ENCODE data around the gene ACSM3.

The ACSM3 gene

DNA sequence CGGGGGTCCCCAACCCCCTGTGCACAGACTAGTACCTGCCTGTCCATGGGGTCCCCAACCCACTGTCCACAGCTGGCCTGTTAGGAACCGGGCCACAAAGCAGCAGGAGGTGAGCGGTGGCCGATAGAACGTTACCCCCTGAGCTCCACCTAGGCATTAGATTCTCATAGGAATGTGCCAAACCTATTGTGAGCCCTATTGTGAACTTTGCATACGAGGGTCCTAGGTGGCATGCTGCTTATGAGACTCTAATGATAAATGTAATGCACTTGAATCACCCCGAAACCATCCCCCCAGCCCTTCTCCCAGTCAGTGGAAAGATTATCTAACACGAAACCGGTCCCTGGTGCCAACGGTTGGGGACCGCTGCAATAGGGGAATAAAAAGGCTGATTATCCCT lies 44.0 kb downstream of the ACSM3 start:
- no peak for DNase-seq

DNA sequence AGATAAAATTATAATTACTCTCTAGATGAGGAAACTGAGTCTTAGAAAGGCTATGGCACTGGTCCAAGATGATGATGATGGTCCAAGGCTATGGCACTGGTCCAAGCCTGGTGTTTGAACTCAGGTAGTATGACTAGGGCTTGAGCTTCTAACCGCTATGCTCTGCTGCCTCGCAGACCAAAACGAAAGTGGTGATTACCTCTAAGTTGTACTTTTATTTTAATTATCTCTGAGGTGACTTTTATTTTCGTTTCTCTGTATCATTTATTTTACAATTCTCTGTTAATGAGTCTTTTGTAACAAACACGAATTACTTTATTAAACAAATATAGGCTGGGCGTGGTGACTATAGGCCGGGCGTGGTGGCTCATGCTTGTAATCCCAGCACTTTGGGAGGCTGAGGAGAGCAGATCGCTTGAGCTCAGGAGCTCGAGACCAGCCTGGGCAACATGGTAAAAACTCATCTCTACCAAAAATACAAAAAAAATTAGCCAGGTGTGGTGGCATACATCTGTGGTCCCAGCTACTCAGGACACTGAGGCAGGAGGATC lies 48.1 kb downstream of the ACSM3 start:
- no peak for DNase-seq

DNA sequence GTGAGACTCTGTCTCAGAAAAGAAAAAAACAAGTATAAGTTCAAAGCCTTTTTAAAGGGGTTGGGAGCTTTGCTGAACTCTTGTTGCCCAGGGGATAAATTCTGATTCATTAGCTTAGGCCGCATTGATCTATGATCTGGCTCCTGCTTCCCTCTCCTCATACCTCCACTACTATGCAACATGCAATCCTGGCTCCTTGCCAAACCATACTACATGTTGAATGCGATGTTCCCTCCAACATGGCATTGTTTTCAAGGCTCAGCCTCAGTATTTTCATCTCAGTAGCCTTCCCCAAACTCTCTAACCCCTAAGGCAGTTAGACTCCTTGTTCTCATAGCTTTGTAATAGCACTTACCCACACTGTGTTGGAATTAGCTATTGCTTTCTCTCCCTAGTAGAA lies 48.7 kb downstream of the ACSM3 start:
- no peak for DNase-seq

DNA sequence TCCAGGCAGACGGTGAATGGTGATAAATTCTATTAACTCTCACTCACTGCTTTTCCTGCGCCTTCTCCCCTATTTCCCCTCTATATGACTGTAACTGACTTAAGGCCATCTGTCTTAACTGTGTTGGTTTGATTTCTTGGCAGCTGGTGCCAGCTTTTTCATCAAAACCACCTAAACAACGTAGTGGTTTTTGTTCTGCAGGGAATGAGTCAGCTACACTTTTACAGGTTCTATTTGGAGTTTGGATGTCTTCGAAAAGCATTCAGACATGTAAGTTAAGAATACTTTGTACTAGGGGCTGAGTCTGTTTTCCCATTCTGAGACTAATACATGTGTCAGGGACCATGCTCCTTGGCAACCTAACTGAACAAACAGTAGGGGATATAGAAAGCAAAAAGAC lies 51.0 kb downstream of the ACSM3 start:
- DNase-seq: no peak

DNA sequence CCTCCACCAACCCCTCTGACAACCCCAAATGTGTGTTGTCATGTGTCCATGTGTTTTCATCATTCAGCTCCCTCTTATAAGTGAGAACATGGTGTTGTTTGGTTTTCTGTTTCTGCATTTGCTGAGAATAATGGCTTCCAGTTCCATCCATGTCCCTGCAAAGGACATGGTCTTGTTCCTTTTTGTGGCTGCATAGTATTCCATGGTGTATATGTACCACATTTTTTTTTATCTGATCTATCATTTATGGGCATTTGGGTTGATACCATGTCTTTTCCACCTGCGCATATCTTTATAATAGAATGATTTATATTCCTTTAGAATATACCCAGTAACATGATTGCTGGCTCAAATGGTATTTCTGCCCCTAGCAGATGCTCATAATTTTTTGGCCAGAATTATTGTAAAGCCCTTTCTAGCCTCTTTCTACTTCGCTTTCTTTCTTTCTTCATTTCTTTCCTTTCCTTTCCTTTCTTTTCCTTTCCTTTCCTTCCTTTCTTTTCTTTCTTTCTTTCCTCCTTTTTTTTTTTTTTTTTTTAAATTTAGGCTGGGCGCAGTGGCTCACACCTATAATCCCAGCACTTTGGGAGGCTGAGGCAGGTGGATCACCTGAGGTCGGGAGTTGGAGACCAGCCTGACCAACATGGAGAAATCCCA lies 55.2 kb downstream of the ACSM3 start:
- no peak for DNase-seq

DNA sequence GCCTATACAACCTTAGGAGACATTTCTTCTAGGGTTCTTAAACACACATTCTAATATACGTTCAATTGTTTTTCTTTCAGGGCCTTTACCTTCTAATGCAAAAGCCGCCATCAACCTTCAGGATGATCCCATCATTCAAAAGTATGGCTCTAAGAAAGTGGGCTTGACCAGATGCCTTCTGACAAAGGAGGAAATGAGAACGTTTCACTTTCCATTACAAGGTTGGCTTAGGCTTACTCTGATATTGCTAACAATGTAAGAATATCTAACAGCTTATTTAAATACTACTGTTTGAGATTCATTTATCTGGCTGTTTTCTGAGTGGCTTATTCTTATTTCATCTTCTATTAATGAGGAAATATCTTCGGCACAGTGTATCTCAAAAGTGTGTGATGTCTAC lies 57.9 kb downstream of the ACSM3 start:
- DNase-seq: no peak

DNA sequence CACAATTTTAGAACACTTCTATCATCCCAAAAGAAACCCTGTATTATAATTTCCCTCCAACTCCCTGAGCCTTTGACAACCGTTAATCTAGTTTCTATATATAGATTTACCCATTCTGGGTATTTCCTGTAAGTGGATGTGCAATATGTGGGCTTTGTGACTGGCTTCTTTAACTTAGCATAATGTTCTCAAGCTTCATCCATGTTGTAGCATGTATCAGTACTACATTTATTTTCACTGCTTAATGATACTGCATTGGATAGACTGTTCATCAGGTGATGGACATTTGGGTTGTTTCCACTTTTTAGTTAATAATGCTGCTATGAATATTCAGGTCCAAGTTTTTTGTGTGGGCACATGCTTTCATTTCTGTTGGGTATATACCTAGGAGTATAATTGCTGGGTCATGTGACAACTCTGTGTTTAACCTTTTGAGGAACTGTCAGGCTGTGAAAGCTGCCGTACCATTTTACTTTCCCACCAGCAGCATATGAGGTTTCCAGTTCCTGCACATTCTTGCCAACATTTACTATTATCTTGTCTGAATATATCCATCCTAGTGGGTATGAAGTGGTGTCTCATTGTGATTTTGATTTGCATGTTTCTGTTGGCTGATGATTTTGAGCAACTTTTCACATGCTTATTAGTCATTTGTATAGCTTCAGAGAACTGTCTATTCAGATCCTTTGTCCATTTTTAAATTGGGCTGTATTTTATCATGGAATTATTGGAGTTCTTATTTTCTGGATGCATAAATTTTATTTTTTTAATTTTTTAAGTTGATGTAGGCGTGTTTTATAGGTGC lies 58.9 kb downstream of the ACSM3 start:
- DNase-seq: no peak

DNA sequence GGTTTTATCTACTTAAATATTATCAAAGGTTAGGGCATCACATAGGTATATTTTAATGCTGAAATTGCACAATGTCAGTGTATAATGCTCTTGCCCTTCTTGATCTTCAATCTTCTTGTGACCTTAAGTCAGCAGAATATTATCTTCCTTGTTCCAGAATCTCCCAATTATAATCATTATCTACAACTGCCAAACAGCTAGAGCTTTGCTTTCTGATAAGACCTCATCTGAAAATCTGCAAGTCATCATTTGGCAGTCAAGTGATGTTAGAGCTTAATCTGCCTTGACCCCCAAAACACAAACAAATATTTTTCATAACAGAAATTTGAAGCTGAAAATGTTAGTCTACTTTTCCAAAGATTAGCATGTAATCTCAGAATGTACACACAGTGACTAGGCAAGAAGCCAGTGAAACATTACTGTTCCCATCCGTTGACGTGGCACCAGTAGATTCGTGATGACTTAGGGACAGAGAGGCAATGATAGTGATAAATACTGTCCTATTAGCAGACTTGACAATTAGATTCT lies 62.3 kb downstream of the ACSM3 start:
- no peak for DNase-seq

DNA sequence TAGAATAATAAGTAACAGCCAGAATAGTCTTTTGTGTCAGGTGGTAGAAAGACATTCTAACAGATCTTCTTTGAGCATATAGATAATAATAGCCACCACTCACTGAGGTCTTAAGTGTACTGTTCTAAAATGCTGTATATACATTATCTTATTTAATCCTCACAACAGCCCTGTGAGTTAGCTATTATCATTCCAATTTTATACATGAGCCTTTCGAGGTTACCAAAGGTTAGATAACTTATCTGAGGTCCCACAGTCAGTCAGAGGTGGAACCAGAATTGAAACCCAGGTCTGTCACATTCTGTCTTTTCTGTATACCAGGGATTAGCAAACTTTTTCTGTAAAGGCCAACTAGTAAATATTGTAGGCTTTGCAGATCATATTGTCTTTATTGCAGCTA lies 65.7 kb downstream of the ACSM3 start:
- DNase-seq: no peak

DNA sequence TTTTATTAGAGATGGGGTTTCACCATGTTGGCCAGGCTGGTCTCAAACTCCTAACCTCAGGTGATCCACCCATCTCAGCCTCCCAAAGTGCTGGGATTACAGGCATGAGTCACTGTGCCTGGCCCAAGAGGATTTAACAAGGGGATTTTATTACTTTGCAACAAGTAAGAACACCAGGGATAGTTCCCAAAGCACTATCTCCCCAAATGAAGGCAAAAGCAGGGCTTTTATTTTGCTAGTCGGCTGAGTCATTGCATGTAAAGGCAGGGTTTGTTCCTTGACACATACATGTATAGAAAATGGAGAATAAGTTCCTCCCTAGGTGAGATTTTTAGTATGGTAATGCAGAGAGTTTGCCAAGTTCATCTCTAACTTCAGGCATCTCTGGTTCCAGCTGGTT lies 66.6 kb downstream of the ACSM3 start:
- DNase-seq: no peak

DNA sequence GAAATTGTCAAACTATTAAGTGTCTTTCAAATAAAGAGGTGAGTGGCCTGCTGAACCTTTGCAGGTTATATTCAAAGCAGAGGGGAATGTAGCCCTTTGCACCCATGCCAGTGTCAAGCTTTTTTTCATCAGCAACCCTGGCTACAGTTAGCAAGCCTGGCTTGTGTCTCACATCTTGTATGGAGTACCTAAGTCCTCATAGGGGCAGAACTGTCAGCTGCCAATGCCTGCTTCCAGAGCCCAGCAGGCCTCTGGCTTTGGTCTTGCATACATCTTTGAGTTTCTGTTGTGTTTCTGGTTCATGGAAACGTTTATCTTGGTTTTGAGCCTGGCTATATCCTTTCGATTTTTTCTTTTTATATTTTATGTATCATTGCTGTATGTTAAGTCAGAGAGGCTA lies 69.3 kb downstream of the ACSM3 start:
- DNase-seq: no peak

DNA sequence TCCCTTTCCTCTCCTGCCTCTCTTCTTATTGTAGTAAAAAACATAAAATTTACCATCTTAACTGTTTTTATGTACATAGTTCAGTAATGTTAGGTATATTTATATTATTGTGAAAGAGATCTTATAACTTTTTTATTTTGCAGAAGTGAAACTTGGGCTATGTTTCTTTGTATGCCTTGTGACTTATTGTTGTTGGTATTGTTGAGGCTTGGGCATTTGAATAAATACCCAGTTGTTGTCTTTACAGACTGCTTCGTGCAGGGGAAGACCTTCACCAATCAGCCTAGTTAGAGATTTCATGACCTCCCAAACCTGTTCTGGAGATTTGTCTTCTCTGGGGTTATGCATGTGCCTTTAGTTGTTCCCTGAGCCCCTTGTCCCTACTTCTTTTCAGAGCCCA lies 74.4 kb downstream of the ACSM3 start:
- no peak for DNase-seq

DNA sequence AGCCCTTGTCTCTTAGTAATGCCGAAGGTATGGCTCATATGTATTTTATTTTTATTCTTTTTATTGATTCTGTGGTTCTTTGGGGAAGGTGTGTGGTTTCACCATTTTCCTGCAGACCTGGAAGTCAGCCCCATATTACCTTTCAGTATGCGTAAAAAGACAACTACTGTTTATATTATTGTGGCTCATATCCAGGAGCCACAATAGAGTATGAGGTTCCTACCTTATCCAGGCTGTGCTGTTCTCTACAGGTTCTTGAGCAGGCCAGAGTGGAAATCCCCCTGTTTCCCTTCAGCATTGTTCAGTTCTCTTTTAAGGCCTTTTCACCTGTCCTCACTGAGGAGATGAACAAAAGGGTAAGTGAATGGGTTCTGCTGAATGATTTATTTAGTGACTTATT lies 75.7 kb downstream of the ACSM3 start:
- DNase-seq: no peak

DNA sequence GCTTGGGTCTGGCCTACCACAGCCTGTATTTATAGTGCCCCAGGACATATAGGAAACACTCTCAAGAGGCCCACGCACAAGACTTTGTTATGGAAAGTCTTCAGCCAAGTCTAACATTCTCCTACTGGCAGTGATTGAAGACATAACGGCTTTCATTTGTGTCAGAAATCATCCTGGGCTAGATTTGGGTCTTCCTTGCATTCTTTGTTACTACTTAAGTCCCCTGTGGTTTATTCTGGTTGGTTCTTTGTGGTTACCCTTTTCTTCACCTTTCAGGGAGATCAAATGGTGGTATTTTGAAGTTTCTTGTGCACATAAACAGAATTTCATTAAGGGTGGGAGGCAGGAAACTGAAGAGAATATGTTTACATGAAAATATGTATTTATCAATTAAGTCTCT lies 80.2 kb downstream of the ACSM3 start:
- DNase-seq: no peak

DNA sequence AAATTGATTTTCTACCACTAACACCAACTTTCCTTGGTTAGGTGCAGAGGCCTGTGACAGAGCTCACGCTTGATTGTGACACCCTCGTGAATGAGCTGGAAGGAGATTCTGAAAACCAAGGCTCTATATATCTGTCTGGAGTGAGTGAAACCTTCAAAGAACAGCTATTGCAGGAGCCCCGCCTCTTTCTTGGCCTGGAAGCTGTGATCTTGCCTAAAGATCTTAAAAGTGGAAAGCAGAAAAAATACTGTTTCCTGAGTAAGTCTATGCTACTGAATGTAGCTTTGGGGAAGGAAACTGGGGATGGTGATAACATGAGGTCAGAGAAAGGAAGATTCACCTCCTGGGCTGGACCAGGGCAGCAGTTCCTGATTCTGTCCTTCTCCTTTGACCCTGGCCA lies 80.8 kb downstream of the ACSM3 start:
- DNase-seq: no peak

DNA sequence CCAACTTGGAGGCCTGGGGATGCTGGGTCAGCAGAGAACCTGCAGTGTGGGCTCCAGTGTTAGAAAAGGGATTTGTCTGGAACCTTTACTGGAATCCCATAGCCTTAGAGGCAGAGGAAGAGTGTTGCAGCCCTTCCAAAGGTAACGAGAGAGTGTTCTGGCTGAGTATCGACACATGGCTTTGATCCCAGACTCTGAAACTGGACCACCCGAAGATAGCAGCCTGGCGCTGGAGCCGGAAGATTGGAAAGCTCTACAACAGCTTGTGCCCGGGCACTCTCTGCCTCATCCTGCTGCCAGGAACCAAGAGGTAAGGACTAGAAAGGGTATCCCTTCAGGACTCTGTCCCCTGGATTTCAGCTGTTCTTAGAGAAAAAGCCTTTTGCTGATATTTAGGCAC lies 82.2 kb downstream of the ACSM3 start:
- no peak for DNase-seq

DNA sequence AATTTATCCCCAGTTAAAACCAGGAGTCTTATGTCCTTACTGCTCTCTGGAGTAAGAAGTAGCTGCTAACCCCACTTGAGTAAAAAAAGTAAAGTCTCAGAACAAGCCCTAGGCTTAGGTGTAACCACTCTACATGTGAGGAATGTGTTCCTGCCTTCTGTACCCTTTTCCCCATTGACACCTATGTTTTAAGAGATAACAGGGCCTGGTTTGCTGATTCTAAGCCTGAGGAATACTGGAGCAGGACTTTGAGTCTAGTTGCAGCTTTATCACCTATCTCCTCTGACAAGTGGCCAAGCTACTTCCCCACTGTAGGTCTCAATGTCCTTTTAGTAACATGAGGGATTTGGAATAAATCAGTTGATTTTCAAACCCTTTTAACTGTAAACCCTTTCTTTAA lies 82.7 kb downstream of the ACSM3 start:
- DNase-seq: no peak
